RWPE1 (cell line): Measurements from ENCODE around the gene ANKLE1.

Experiments
- CTCF ChIA-PET: fragments of 350-600 bp; sonication (Branson Sonifier 250); formaldehyde crosslinking; extraction: SDS; loops from one replicate; lab custom pipeline; 2021; lab: Yijun Ruan, JAX
- POLR2A ChIA-PET: fragments of 400-600 bp; formaldehyde crosslinking; extraction: SDS; loops from one replicate; lab custom pipeline; 2020; ENCODE audit warnings: antibody characterized with exemption; ENCODE audit not compliant: low non-redundant PET; lab: Yijun Ruan, JAX
- DNase-seq: peaks from one replicate; pipeline ENCODE4 v3.0.0; 2012; ENCODE audit warnings: low spot score
- H3K27ac ChIP-seq: fragments of 450-650 bp; 2 replicates; pipeline ENCODE4 v1.5.1; 2017
- CTCF ChIP-seq: fragments of 450-650 bp; conservative IDR thresholded peaks from 2 replicates; pipeline ENCODE4 v1.5.1; 2017; ENCODE audit warnings: low read depth, mild to moderate bottlenecking

ANKLE1 gene

DNA sequence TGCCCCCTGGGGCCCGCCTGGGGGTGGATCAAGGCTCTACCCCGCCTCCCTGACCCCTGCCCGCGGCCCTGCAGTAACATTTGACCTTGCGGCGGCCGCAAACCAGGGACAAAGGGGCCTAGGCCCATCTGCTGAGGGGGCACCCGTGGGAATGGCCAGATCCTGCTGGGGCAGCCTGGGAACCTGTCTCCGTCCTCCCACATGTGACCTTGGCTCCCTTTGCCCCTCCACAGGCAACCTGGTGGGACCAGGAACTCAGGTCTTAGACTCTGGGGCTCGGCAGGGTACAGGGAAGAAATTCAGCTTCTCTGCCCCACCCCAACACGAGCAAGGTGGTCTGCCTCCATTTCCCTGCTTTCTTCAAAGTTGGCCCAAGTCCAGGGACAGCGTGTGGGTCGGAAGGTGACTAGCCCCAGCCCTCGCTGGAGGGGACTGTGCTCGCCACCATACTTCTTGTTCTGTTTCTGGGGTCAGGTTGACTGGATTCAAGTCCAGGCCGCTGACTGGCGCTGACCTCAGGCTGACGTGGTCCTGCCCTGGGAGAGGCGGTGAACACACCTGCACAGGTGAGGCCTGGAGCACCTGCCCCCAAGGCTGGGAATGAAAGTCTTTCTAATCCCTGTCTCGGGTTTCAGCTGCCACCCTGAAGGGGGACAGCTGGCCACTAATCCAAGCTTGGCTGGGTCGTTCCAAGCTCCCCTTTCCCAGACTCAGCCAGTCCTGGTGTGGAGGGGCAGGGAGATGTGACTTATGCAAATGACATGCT lies 33.5 kb upstream of the ANKLE1 start:
- ChIA-PET POLR2A (no interaction called here), CTCF (interaction anchor here (0.6 to 0.8 kb wide), 4 partner anchors 11 to 138 kb away, joined by 3 to 5 read pairs (median 3); no protein-coding TSS in a partner anchor)
- TF ChIP-seq CTCF = no peak
- peak; percentile 67 for DNase-seq
- H3K27ac ChIP-seq = peak overlapping the region; percentile 89

DNA sequence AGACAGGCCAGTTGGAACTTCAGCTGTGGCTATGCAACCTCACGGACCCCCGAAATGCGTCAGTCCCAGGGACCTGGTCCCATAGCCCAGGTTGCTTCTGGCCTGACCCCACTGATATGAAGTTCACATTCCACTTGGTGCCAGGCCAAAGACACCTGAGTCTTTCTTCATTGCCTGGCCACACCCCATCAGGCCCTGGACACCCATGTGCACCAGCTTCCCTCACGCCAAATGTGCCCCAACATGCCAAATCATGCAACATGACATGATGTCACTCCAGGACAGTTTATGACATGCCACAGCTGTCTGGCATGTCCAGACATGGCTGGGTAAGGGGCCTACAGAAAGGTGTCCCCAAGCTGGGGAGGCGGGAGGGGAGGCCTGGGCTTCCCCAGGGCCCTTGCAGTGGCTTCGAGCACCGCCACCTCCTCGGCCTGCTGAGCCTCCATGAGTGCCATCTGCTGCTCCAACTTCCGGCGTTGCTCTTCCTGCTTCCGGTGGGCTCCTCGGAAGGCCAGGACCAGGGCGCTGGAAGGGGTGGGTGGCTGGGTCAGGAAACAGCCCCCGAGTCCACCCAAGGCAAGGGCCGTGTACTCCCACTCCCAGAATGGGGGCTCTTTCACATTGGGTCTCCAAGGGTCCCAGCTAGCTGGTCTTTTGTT lies 31.7 kb upstream of the ANKLE1 start:
- TF ChIP-seq CTCF = no peak
- CTCF ChIA-PET = interaction anchor here (0.6 to 0.7 kb wide), 2 partner anchors 47 to 179 kb away, joined by 3 read pairs; no protein-coding TSS in a partner anchor
- H3K27ac ChIP-seq = peak overlapping the region; percentile 89
- POLR2A ChIA-PET = interaction anchor here (0.6 kb wide), 1 partner anchor 170 kb away, joined by 3 read pairs; the partner anchor contains the start of gene MVB12A
- DNase-seq = no peak

- H3K27ac ChIP-seq = peak overlapping the region; percentile 30
- CTCF ChIA-PET = interaction anchor here (1.0 kb wide), 1 partner anchor 28 kb away, joined by 3 read pairs; no protein-coding TSS in a partner anchor
- no peak for TF ChIP-seq CTCF
- POLR2A ChIA-PET = interaction anchor here (1.0 kb wide), 1 partner anchor 14 kb away, joined by 3 read pairs; no protein-coding TSS in a partner anchor
- DNase-seq = no peak
These were observed 27.1 kb upstream of the ANKLE1 start for GRCh38 chr19:17254636-17255035.

GRCh38 chr19:17255150-17255621 lies 26.5 kb upstream of the ANKLE1 start:
- no peak for TF ChIP-seq CTCF
- POLR2A ChIA-PET = interaction anchor here (1.0 kb wide), 1 partner anchor 15 kb away, joined by 3 read pairs; no protein-coding TSS in a partner anchor
- CTCF ChIA-PET = interaction anchor here (0.6 to 1.0 kb wide), 2 partner anchors 27 to 478 kb away, joined by 3 to 4 read pairs; no protein-coding TSS in a partner anchor
- no peak for DNase-seq
- H3K27ac ChIP-seq = peak overlapping the region; percentile 30

GRCh38 chr19:17256130-17256529 lies 25.6 kb upstream of the ANKLE1 start:
- ChIA-PET POLR2A (interaction anchor here (0.6 kb wide), 1 partner anchor 22 kb away, joined by 3 read pairs; no protein-coding TSS in a partner anchor), CTCF (interaction anchor here (0.6 kb wide), 1 partner anchor 42 kb away, joined by 3 read pairs; no protein-coding TSS in a partner anchor)
- no peak for TF ChIP-seq CTCF
- H3K27ac ChIP-seq = no peak overlapping the region
- no peak for DNase-seq
